ENCODE data around the gene DICER1.

DICER1 gene

DNA sequence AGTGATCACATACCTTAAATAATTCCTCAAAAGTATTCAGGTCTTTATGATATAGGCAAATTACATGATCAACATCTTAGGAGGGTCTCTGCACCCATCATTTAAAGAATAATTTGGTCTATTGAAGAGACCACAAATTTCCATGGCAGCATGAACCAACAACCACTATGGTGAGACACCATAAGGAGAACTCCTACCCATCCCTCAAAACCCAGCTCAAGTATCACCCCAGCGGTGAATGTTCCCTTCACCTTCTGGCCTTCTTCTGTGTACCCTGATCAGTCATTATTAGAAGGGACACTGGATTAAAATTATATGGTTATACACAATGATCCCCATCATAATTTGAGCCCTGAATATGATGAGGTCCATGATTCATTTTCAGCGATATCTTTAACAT lies 81.5 kb downstream of the DICER1 start:
- no peak for FAIRE-seq

GRCh38 chr14:95073947-95074346 lies 83.4 kb downstream of the DICER1 start:
- no peak for FAIRE-seq

GRCh38 chr14:95072310-95072905 lies 84.9 kb downstream of the DICER1 start:
- no peak for FAIRE-seq

DNA sequence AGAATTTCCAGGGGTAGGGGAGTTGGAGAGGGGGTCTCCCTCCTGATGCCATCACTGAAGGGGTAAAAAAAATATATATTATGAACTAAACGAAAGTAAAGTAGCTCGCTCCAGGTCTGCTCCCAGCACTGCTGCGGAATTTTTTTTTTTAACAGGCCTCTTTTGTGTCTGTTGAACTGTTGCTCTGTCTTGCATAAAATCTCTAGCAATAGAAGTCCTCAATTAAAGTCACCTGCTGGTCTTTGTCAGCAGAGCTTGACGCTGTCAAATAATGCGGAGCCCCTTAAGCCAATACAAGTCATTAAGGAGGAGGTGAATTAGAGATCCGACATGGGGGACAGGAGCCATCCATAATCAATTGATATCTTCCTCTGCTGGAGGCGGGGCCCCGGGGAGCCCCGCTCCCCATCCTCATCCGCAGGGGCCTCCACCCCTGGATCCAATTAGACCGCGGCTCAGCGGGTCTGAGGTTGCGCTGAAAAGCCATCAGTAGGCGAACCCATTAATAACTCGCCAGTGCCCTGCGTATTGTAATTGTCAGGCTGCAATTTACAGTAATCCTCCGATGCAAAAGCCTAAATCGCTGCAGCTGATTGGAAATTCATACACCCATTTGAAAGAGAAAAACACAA lies 85.6 kb downstream of the DICER1 start:
- FAIRE-seq, result no peak

DNA sequence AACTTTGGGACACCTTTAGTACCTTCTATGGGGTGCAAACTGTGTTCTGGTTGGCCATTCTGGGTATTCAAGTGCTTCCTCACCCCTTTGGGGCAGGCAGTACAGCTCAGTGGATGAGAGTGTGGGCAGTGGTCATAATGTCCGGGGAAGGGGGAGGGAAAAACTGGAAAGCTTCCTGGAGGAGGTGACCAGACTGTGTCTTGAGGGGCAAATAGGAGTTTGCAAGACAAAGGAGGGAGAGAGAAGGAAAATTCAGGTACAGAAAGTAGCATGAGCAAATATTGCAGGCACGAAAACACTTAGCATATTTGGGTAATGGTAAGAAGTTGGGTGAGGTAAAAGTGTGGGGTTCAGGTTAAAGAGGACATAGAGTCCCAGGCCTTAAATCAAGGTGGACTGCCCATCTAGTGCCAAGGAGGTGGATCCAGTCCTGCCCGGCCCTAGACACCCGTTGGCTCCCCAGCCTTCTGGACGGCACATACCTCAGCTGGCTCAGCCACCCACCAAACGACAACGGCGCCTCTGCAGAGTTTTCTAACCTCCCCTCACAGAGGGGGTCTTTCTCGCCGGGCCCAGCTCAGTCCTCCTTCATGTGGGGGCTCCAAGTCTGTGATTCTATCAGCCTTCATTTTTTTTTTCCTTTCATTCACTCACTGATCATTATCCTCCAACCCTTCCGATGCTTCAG lies 86.4 kb downstream of the DICER1 start:
- no peak for FAIRE-seq

DNA sequence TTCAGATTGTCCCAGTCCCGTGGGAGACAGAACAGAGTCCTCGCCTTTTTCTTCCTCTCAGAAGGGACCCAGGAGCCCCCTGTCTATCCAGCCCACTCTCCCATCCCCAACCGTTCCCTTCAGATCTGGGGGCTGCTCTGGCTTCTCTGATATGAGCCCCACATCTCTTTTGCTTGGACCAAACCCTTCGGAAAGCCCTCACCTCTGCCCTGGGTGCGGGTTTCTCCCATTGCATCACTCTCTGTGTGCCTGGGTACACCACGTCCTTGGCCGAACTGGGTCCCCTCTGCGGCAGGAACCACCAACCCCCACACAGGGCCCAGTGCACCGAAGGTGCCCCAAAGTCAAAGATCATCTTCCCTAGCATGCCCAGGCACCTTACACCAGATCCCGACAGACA lies 87.8 kb downstream of the DICER1 start:
- FAIRE-seq, result no peak

DNA sequence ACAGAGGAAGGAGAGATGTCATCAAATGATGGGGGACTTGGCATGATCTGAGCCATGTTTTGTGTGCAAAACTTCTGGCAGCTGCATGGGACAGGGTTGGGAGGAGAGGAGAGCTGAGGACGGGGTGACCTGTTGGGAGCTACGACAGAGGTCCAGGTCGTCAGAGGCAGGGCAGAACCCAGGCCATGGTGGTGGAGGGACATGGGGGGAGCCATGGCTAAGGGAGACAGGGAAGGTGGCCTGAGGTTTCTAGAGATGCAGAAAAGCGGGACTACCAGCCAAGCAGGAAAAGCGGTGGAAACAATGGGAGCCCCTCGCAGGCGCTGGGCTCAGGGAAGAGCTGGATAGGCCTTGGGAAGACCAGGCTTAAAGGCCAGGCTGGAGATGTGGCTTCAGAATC lies 88.3 kb downstream of the DICER1 start:
- FAIRE-seq, result no peak

- no peak for FAIRE-seq
Observed at GRCh38 chr14:95068521-95068920, 88.8 kb downstream of the DICER1 start.

DNA sequence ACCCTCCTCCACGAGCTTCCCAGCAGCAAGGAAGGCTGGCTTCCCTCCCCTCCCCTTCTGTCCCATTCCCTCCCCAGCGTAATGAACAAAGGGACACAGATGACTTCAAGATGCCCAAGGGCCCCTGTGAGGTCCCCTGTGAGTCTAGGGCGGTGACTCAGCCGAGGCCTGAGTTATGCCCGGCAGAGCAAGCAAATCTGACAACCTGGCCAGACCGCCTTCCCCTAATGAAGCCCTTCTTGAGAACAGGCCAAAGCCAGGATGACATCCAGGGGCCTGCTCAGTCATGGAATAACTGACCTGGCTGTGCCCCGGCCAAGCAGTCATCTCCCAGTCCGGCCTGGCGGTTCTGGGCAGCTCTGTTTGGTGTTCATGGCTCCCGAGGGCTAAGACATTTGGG lies 89.2 kb downstream of the DICER1 start:
- no peak for FAIRE-seq

GRCh38 chr14:95067526-95067925 lies 89.8 kb downstream of the DICER1 start:
- FAIRE-seq, result no peak

GRCh38 chr14:95066427-95066986 lies 90.8 kb downstream of the DICER1 start:
- FAIRE-seq, result no peak

DNA sequence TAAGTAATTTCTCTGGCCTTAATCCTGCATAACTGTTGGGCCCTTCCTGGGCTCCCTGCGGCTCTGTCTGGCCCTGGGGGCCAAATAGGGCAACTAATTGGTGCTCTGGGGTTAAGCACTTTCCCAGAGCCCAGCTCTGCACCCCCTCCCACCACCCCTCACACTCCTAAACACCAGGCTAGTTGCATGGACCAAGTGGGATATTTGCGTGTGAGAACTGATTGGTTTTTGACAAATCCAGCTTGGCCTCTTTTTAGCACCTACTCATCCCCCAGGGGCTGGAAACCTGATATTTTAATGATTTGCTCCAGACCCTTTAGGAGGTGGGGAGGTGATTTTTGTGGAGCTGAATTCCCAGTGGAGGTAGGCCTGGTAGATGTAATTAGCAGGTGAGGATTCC lies 91.9 kb downstream of the DICER1 start:
- FAIRE-seq, result no peak

DNA sequence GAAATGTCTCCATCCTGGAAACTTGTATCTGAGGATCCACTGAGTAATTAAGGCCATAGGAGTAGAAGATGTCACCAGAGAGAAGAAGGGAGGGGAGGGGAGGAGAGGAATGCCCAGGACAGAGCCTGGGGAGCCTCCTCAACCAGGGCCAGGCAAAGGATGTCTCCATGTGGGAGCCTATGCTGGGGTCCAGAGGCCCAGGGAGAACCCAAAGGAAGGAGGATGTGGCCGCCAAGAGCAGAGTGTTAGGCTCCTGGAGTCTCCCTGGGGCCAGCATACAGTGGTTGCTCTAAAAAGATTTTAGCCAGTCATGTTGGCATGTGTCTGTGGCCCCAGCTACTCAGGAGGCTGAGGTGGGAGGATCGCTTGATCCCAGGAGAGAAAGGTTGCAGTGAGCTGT lies 92.6 kb downstream of the DICER1 start:
- FAIRE-seq, result no peak

DNA sequence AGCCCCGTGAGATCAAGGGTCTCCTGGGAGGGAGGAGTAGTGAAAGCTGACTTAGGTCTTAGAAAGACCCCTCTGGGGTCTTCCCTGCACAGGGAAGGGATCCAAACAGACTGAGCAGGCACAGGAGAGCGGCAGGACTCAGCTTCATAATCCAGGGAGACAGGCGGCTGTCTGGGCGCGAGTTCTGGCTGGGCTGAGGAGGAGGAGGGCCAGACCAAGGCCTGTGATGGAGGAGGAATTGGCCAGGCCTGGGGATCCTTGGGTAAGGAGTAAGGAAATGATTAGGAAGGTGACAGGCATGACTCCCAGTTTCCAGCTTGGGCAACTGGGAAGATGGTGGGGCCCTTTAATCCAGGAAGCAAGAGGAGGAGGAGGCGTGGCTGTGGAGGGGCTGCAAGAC lies 93.1 kb downstream of the DICER1 start:
- FAIRE-seq, result no peak

GRCh38 chr14:95063391-95063790 lies 93.9 kb downstream of the DICER1 start:
- FAIRE-seq, result no peak

DNA sequence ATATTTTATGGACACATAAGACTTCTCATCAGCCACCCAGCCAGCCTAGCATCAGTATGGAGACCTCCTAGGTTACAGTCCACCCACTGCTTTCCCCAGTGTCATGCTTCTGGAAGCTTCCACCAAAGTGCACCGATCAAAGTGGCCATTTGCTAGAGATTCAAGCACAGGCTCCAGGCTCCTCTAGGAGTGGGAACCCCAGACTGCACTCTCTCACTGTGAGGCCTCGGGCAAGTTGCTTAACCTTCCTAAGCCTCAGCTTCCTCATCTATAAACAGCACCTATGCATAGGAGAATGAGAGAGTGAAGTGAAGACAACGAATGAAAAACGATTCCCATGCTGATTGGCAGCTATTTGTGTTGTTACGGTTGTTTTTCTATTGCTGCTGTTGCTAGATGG lies 94.4 kb downstream of the DICER1 start:
- FAIRE-seq, result no peak

- FAIRE-seq, result no peak
Observed at GRCh38 chr14:95062220-95062619, 95.1 kb downstream of the DICER1 start.

DNA sequence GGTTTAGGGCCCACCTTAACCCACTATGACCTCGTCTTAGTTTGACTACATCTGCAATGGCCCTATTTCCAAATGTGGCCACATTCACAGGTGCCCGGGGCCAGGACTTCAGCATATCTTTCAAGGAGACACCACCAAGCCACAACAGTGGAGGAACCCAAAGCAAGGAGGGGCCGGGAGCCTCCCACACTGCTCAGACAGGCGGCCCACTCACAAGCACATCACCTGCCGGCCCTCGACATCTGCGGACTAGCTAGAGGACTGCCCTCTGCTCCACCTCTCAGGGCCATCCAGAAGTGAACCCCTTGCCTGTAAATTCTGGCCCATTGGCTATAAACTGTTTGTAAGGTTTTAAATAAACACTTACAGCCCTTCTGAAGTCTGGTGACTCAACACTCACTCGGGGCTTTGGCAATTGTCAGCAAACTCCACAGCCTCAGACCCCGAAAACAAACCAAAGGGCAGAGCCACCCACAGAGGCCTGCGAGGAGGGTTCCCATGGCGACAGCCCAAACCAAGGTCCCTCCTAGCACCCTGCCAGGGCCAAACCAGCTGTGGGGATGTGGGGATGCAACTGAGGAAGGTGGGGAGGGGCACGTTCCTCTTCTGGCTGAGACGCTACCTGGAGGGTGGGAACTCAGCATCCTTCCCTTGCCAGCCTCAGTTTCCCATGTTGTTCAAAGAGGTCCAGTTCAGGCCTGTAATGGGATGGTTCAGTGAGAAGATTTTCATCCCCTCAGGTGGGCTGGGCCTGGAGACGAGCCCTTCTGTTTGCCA lies 95.8 kb downstream of the DICER1 start:
- FAIRE-seq, result no peak

GRCh38 chr14:95059126-95059525 lies 98.2 kb downstream of the DICER1 start:
- FAIRE-seq, result no peak

DNA sequence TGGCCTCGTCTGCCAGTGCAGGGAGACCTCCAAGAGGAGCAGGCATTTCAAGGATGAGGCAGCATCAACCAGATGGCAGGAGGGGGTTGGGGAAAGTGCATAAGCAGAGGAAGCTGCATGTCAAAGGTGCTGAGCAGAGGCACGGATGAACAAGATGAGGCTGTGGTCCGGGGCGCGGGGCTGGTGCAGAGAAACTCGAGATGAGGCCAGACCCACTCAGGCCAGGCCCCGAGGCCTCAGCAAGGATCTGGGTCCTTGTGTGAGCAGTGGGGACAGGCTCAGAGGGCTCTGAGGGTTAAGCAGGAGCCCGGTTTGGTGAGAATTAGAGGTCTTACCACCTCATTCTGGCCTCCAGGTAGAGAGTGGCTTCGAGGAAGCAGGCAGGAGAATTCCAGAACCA lies 98.8 kb downstream of the DICER1 start:
- FAIRE-seq, result no peak

DNA sequence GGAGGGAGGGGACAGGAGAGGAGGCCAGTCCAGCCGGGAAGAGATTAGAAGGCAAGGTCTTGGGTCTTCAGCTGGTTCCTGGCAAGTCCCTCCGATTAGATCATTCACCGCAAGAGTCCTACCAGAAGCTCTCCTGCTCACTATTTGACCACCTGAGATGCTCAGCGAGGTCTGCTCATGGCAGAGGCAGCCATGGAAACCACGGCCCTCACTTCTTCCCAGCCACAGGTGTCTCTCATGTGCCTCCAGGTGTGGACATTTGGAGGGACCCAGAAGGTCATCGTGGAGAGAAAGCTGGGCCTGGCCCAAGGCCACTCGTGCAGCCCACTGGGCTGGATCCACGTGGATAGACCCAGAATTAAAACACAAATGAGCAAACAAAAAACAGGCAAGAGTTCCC lies 99.5 kb downstream of the DICER1 start:
- FAIRE-seq, result no peak

DNA sequence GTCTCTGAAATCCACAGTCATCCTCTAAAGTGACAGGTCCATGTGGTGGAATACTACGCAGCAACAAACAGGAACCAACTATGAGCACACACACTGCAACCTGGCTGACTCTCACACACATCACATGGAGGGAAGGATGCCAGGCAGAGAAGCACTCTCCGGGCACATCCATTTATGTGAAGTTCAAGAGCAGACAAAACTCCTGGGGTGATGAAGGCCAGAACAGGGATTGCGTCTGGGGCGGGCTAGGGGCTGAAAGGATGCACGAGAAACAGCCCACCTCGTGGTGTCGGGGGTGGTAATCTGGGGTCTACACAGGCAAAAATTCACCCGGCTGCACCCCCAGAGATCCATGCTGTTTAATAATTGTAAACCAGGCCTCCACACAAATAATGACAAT lies 100.2 kb downstream of the DICER1 start:
- no peak for FAIRE-seq

- no peak for FAIRE-seq
Observed at GRCh38 chr14:95056476-95056875, 100.9 kb downstream of the DICER1 start.

DNA sequence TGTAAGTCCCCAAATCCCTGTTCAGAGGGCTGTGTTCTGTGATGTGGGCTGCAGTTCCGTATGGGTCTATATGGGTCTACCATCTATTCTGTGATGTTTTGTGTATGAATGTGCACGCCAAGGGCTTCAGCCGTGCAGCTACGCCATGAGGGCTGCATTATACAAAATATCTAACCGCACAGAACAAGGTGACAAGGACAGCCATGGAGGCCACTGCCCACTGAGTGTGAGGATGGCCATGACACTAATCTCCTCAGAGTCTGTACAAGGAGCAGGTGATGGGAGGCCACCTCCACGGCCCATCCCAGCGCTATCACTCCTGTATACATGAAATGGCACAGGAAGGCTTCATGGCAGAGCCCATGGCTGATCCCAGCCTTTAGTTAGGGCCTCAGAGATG lies 102.0 kb downstream of the DICER1 start:
- FAIRE-seq, result no peak
